BLaER1 treated with 17β-estradiol and CSF1 and Interleukin-3, amounts not matched to agents 10 nM and 100 nM (cell line): ENCODE measurements around the gene RNF220.

ENCODE experiments used
- H3K27ac ChIP-seq, 11 experiments: shearing (Covaris generic); formaldehyde crosslinking; 2 replicates each; pipeline ENCODE4 v1.8.1; 2022
- H3K27me3 ChIP-seq, 11 experiments: shearing (Covaris generic); formaldehyde crosslinking; 2 replicates each; pipeline ENCODE4 v1.8.1; 2022
- H3K36me3 ChIP-seq, 11 experiments: shearing (Covaris generic); formaldehyde crosslinking; 2 replicates each; pipeline ENCODE4 v1.8.1; 2022
- H3K4me1 ChIP-seq, 10 experiments: shearing (Covaris generic); formaldehyde crosslinking; 2 replicates each; pipeline ENCODE4 v1.8.1; 2022
- H3K4me2 ChIP-seq, 11 experiments: shearing (Covaris generic); formaldehyde crosslinking; 2 replicates each; pipeline ENCODE4 v1.8.1; 2022
- H3K4me3 ChIP-seq, 10 experiments: shearing (Covaris generic); formaldehyde crosslinking; 2 replicates each; pipeline ENCODE4 v1.8.1; 2022
- H3K9ac ChIP-seq, 11 experiments: shearing (Covaris generic); formaldehyde crosslinking; 2 replicates each; pipeline ENCODE4 v1.8.1; 2022
- H3K9me3 ChIP-seq, 11 experiments: shearing (Covaris generic); formaldehyde crosslinking; replicated peaks in 1 of 11; 2 replicates each; pipeline ENCODE4 v1.8.1; 2022
- H4K20me1 ChIP-seq, 11 experiments: shearing (Covaris generic); formaldehyde crosslinking; 2 replicates each; pipeline ENCODE4 v1.8.1; 2022
- Cebpa-rat ChIP-seq, 11 experiments: shearing (Covaris generic); IDR thresholded peaks; 2 replicates each; pipeline ENCODE4 v1.8.1; 2022

The RNF220 gene

GRCh38 chr1:44437107-44437716, 32.2 kb downstream of the RNF220 start:
- H3K36me3 ChIP-seq, result no peaks in the 10 kb centered on the region
- no peaks in the 10 kb centered on the region for H3K9me3 ChIP-seq
- peaks cover 27 to 50% (median 38%) of the 10 kb centered on the region in 10 experiments for H3K4me1 ChIP-seq
- TF ChIP-seq Cebpa-rat (IDR thresholded peaks at IDR 0.05), result no peak
- H3K27ac ChIP-seq, result 0 out of 22 replicates have a peak overlapping the region, but pooled peaks of 1 of the 11 experiments have one; percentile 24
- no peak overlapping the region for H3K9ac ChIP-seq
- H3K4me3 ChIP-seq, result no peak overlapping the region
- H4K20me1 ChIP-seq, result no peaks in the 10 kb centered on the region
- H3K27me3 ChIP-seq, result no peaks in the 10 kb centered on the region
- H3K4me2 ChIP-seq, result peak overlapping the region; percentile 44 to 70 (median 66); a peak in 21 of 22 replicates

- no peaks in the 10 kb centered on the region for H3K27me3 ChIP-seq
- no peak overlapping the region for H3K27ac ChIP-seq
- H3K9ac ChIP-seq, result no peak overlapping the region
- H3K4me2 ChIP-seq, result no peak overlapping the region
- no peaks in the 10 kb centered on the region for H3K9me3 ChIP-seq
- no peaks in the 10 kb centered on the region for H4K20me1 ChIP-seq
- no peak for TF ChIP-seq Cebpa-rat (IDR thresholded peaks at IDR 0.05)
- no peak overlapping the region for H3K4me3 ChIP-seq
- no peaks in the 10 kb centered on the region for H3K36me3 ChIP-seq
- H3K4me1 ChIP-seq, result peaks cover 0 to 10% (median 0%) of the 10 kb centered on the region in 10 experiments; a peak in 7 of 20 replicates
Observed at GRCh38 chr1:44442791-44443190, 37.7 kb downstream of the RNF220 start.

GRCh38 chr1:44447051-44447810, 42.2 kb downstream of the RNF220 start:
- Histone ChIP-seq H3K4me2 (no peak overlapping the region), H3K27me3 (no peaks in the 10 kb centered on the region), H4K20me1 (no peaks in the 10 kb centered on the region), H3K9me3 (no peaks in the 10 kb centered on the region; a peak in 1 of 22 replicates), H3K9ac (no peak overlapping the region), H3K4me1 (peaks cover 0 to 6% (median 0%) of the 10 kb centered on the region in 10 experiments; a peak in 2 of 20 replicates), H3K36me3 (no peaks in the 10 kb centered on the region), H3K4me3 (no peak overlapping the region), H3K27ac (no peak overlapping the region)
- no peak for TF ChIP-seq Cebpa-rat (IDR thresholded peaks at IDR 0.05)

- H3K9me3 ChIP-seq, result peaks cover 9 to 20% (median 10%) of the 10 kb centered on the region in 11 experiments; a peak in 19 of 22 replicates
- no peak overlapping the region for H3K27ac ChIP-seq
- H4K20me1 ChIP-seq, result no peaks in the 10 kb centered on the region
- no peaks in the 10 kb centered on the region for H3K4me1 ChIP-seq
- H3K9ac ChIP-seq, result no peak overlapping the region
- no peak overlapping the region for H3K4me3 ChIP-seq
- H3K4me2 ChIP-seq, result no peak overlapping the region
- H3K27me3 ChIP-seq, result no peaks in the 10 kb centered on the region
- H3K36me3 ChIP-seq, result no peaks in the 10 kb centered on the region
- no peak for TF ChIP-seq Cebpa-rat (IDR thresholded peaks at IDR 0.05)
Observed at GRCh38 chr1:44453798-44454349, 48.8 kb downstream of the RNF220 start.

- no peaks in the 10 kb centered on the region for H4K20me1 ChIP-seq
- H3K4me1 ChIP-seq, result no peaks in the 10 kb centered on the region
- H3K9me3 ChIP-seq, result peaks cover 9 to 20% (median 10%) of the 10 kb centered on the region in 11 experiments; a peak in 19 of 22 replicates
- no peak overlapping the region for H3K4me3 ChIP-seq
- no peaks in the 10 kb centered on the region for H3K27me3 ChIP-seq
- H3K36me3 ChIP-seq, result no peaks in the 10 kb centered on the region
- no peak overlapping the region for H3K9ac ChIP-seq
- no peak overlapping the region for H3K27ac ChIP-seq
- TF ChIP-seq Cebpa-rat (IDR thresholded peaks at IDR 0.05), result no peak
- H3K4me2 ChIP-seq, result no peak overlapping the region
Observed at GRCh38 chr1:44454704-44455103, 49.6 kb downstream of the RNF220 start.

GRCh38 chr1:44460107-44460882, 55.2 kb downstream of the RNF220 start:
- no peaks in the 10 kb centered on the region for H3K36me3 ChIP-seq
- peak overlapping the region in 4 of 11 experiments; percentile 28 to 58 (median 42); a peak in 8 of 22 replicates for H3K4me2 ChIP-seq
- H3K27me3 ChIP-seq, result no peaks in the 10 kb centered on the region
- H4K20me1 ChIP-seq, result no peaks in the 10 kb centered on the region
- TF ChIP-seq Cebpa-rat (IDR thresholded peaks at IDR 0.05), result no peak
- peaks cover 10 to 25% (median 15%) of the 10 kb centered on the region in 11 experiments; a peak in 19 of 22 replicates for H3K9me3 ChIP-seq
- no peak overlapping the region for H3K9ac ChIP-seq
- no peak overlapping the region for H3K4me3 ChIP-seq
- no peak overlapping the region for H3K27ac ChIP-seq
- peaks cover 0 to 11% (median 0%) of the 10 kb centered on the region in 10 experiments; a peak in 5 of 20 replicates for H3K4me1 ChIP-seq

GRCh38 chr1:44464361-44464760, 59.3 kb downstream of the RNF220 start:
- peaks cover 11 to 29% (median 23%) of the 10 kb centered on the region in 11 experiments; a peak in 19 of 22 replicates for H3K9me3 ChIP-seq
- no peak overlapping the region for H3K9ac ChIP-seq
- no peaks in the 10 kb centered on the region for H3K27me3 ChIP-seq
- H3K4me1 ChIP-seq, result peaks cover 0 to 11% (median 0%) of the 10 kb centered on the region in 10 experiments; a peak in 5 of 20 replicates
- H4K20me1 ChIP-seq, result no peaks in the 10 kb centered on the region
- H3K27ac ChIP-seq, result no peak overlapping the region
- TF ChIP-seq Cebpa-rat (IDR thresholded peaks at IDR 0.05), result no peak
- H3K36me3 ChIP-seq, result no peaks in the 10 kb centered on the region
- no peak overlapping the region for H3K4me2 ChIP-seq
- H3K4me3 ChIP-seq, result no peak overlapping the region

- Histone ChIP-seq H3K4me1 (no peaks in the 10 kb centered on the region), H3K4me3 (no peak overlapping the region), H3K27ac (no peak overlapping the region), H3K27me3 (no peaks in the 10 kb centered on the region), H3K36me3 (no peaks in the 10 kb centered on the region), H4K20me1 (no peaks in the 10 kb centered on the region), H3K9me3 (peaks cover 20 to 39% (median 32%) of the 10 kb centered on the region in 11 experiments; a peak in 21 of 22 replicates), H3K4me2 (no peak overlapping the region), H3K9ac (no peak overlapping the region)
- TF ChIP-seq Cebpa-rat (IDR thresholded peaks at IDR 0.05), result no peak
Observed at GRCh38 chr1:44467566-44467965, 62.5 kb downstream of the RNF220 start.
